Activated CD4-positive, CD25-positive, alpha-beta regulatory T cell treated with anti-CD3 and anti-CD28 coated beads, Interleukin-2, amount 50 U/mL, for 72 hours (primary cell): ENCODE measurements around the gene CASP1.
"Not testable (repeated sequence)": the region's sequence is repeated elsewhere in the genome, so short reads cannot be mapped to it uniquely, and the experiment has no call there.

Source experiments
- DNase-seq: peaks from one replicate; pipeline ENCODE4 v3.0.0; 2021

CASP1 gene

GRCh38 chr11:105034813-105035620 lies at the start of gene CASP1:
CASP1 (minus strand) TSS chr11:105035144; CDS start chr11:105035113, 31 bp downstream.
- no peak for DNase-seq

GRCh38 chr11:105081412-105082150 lies 46.6 kb upstream of the CASP1 start:
- no peak for DNase-seq

- not testable (repeated sequence) for DNase-seq
These were observed 45.4 kb upstream of the CASP1 start for GRCh38 chr11:105080171-105080906.

- DNase-seq = no peak
These were observed 43.3 kb upstream of the CASP1 start for GRCh38 chr11:105078283-105078682.

GRCh38 chr11:105077141-105077790 lies 42.3 kb upstream of the CASP1 start:
- not testable (repeated sequence) for DNase-seq

GRCh38 chr11:105074166-105074530 lies 39.2 kb upstream of the CASP1 start:
- no peak for DNase-seq

- DNase-seq = no peak
These were observed 38.7 kb upstream of the CASP1 start for GRCh38 chr11:105073456-105074165.

GRCh38 chr11:105072080-105072479 lies 37.1 kb upstream of the CASP1 start:
- not testable (repeated sequence) for DNase-seq

- DNase-seq = no peak
These were observed 36.3 kb upstream of the CASP1 start for GRCh38 chr11:105071089-105071732.

GRCh38 chr11:105070306-105070705 lies 35.4 kb upstream of the CASP1 start:
- no peak for DNase-seq

GRCh38 chr11:105069749-105070148 lies 34.8 kb upstream of the CASP1 start:
- DNase-seq = not testable (repeated sequence)

- DNase-seq = not testable (repeated sequence)
These were observed 28.4 kb upstream of the CASP1 start for GRCh38 chr11:105063245-105063941.

- DNase-seq = no peak
These were observed 22.5 kb upstream of the CASP1 start for GRCh38 chr11:105057432-105057831.

GRCh38 chr11:105056446-105056845 lies 21.5 kb upstream of the CASP1 start:
- no peak for DNase-seq

GRCh38 chr11:105054723-105055493 lies 20.0 kb upstream of the CASP1 start:
- no peak for DNase-seq

- no peak for DNase-seq
These were observed 17.5 kb upstream of the CASP1 start for GRCh38 chr11:105052487-105052886.

- no peak for DNase-seq
These were observed 16.6 kb upstream of the CASP1 start for GRCh38 chr11:105051559-105051958.

GRCh38 chr11:105049481-105049880 lies 14.5 kb upstream of the CASP1 start:
- no peak for DNase-seq

- DNase-seq = no peak
These were observed 12.1 kb upstream of the CASP1 start for GRCh38 chr11:105046898-105047579.
